ENCODE results near the gene LRRC25. TPM values are rescaled to one million over a fixed set of nuclear protein-coding genes. Genes with fewer than 3 reads are reported as not detected.
A peak's percentile ranks its signal among the peaks of the same experiment; 100 is the strongest.

Gene LRRC25
- total RNA-seq, 1 donor from 2014 or later: not detected

DNA sequence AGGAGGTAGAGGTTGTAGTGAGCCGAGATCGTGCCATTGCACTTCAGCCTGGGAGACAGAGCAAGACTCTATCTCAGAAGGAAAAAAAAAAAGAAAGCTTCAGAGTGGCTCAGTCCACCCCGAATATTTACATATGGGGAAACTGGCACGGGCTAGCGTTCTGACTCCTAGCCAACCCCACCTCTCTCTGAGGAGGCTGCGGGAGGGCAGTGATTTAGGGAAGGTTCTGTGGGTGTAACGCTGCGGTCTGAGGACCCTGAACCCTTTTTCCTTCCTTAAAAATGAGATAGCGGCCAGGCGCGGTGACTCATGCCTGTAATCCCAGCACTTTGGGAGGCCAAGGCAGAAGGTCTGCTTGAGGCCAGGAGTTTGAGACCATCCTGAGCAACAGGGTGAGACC, 5.0 kb downstream of the LRRC25 start:
- no peaks in the 10 kb centered on the region for H3K36me3 Mint-ChIP-seq
- peaks cover 4% of the 10 kb centered on the region for H3K27me3 Mint-ChIP-seq (ENCODE audit: low read depth)
- no peak overlapping the region for H3K27ac Mint-ChIP-seq
- peaks cover 4% of the 10 kb centered on the region for H3K4me1 Mint-ChIP-seq
- DNase-seq (ENCODE audit: low spot score in 2 of 2, unreplicated experiment in 2 of 2): no peak
- H3K9me3 Mint-ChIP-seq: no peaks in the 10 kb centered on the region
- TF ChIP-seq, protein P1, sequence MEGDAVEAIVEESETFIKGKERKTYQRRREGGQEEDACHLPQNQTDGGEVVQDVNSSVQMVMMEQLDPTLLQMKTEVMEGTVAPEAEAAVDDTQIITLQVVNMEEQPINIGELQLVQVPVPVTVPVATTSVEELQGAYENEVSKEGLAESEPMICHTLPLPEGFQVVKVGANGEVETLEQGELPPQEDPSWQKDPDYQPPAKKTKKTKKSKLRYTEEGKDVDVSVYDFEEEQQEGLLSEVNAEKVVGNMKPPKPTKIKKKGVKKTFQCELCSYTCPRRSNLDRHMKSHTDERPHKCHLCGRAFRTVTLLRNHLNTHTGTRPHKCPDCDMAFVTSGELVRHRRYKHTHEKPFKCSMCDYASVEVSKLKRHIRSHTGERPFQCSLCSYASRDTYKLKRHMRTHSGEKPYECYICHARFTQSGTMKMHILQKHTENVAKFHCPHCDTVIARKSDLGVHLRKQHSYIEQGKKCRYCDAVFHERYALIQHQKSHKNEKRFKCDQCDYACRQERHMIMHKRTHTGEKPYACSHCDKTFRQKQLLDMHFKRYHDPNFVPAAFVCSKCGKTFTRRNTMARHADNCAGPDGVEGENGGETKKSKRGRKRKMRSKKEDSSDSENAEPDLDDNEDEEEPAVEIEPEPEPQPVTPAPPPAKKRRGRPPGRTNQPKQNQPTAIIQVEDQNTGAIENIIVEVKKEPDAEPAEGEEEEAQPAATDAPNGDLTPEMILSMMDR (IDR thresholded peaks at IDR 0.05; ENCODE audit: unreplicated experiment): no peak
- no peak overlapping the region for H3K4me3 Mint-ChIP-seq

DNA sequence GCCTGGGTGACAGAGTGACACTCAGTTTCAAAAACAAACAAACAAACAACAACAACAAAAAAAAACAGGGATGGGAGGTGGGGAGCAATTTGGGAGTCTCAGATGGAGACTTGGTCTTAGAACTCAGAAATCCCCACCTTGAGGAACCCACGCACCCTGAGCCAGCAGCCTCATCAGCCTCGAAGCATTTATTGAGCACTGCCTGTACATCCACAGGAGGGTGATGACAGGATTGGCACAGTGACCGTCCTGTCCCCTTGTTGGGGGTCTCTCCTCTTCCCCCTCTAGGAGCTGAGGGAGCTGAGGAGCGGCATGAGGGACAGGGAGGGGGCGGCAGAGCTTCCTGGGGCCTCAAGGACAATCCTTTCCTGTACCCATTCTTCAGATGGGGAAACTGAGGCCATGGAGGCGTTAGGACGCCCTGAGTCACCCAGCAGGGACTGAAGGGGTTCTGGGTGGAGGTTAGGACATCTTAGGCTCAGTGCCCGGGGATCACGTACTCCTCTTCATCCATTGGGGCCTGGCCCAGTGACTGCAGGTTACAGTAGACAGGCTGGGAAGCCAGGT, 5.8 kb downstream of the LRRC25 start:
- Mint-ChIP-seq H3K27ac (no peak overlapping the region), H3K4me1 (peaks cover 4% of the 10 kb centered on the region), H3K4me3 (no peak overlapping the region), H3K27me3 (ENCODE audit: low read depth) (peaks cover 6% of the 10 kb centered on the region), H3K9me3 (no peaks in the 10 kb centered on the region), H3K36me3 (no peaks in the 10 kb centered on the region)
- DNase-seq (ENCODE audit: low spot score in 2 of 2, unreplicated experiment in 2 of 2): no peak
- TF ChIP-seq, protein P1 (IDR thresholded peaks at IDR 0.05; ENCODE audit: unreplicated experiment): no peak

DNA sequence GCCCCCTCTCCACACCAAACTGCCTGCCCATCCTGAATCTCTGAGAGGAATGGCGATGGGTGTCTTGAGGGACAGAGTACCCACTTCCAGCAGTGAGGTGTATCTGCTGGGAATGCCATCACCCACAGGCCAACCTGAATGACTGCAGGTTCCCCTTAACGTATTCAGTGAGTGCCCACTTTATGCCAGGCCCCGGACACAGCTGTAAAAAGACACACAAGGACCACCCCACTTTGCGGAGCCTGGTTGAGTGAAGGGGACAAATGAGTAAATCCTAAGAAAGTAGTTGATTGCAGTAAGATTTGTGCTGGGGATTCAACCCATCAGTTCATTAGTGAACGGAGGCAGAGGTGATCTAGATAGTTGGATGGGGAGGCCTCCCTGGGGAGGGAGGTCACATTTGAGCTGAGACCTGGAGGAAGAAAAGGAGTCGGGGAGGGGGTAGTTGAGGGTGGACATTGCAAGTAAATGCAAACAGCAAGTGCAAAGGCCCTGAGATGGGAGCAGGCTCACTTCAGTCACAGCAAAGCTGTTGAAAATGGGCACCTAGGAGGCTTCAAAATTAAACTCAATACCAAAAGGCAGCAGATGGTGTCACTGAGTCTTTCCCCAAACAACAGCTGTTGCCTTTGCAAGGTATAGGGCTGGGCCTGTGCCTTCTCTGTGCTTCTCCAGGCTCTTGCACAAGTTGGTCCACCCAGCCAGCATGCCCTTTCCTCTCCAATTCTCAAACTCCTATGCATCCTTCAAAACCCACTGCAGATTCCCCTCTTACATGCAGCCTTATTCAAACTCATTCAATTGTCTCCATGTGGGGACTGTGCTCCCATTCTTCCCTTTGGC, 7.1 kb downstream of the LRRC25 start:
- H3K4me3 Mint-ChIP-seq: no peak overlapping the region
- peaks cover 6% of the 10 kb centered on the region for H3K27me3 Mint-ChIP-seq (ENCODE audit: low read depth)
- no peaks in the 10 kb centered on the region for H3K36me3 Mint-ChIP-seq
- H3K9me3 Mint-ChIP-seq: no peaks in the 10 kb centered on the region
- H3K4me1 Mint-ChIP-seq: peaks cover 10% of the 10 kb centered on the region
- TF ChIP-seq, protein P1 (IDR thresholded peaks at IDR 0.05; ENCODE audit: unreplicated experiment): no peak
- no peak overlapping the region for H3K27ac Mint-ChIP-seq
- DNase-seq (ENCODE audit: low spot score in 2 of 2, unreplicated experiment in 2 of 2): no peak

DNA sequence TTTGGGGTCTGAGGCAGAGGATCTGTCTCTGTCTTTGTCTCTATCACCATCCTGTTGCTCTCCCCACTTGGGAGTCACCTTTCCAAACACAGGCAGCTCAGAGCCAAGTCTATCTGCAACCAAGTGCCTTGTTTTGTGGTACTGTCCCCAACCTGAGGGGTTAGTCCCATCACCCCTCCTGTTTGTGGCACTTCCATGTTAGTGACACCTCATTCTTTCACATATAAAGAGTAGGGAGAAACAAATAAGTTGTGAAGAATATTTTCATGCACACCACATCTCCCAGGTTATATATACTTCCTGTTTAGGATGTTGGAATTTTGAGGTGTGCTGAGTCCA, 7.7 kb downstream of the LRRC25 start:
- H3K36me3 Mint-ChIP-seq: no peaks in the 10 kb centered on the region
- no peaks in the 10 kb centered on the region for H3K9me3 Mint-ChIP-seq
- DNase-seq (ENCODE audit: low spot score in 2 of 2, unreplicated experiment in 2 of 2): no peak
- peaks cover 10% of the 10 kb centered on the region for H3K4me1 Mint-ChIP-seq
- H3K27ac Mint-ChIP-seq: no peak overlapping the region
- H3K4me3 Mint-ChIP-seq: no peak overlapping the region
- TF ChIP-seq, protein P1 (IDR thresholded peaks at IDR 0.05; ENCODE audit: unreplicated experiment): no peak
- peaks cover 6% of the 10 kb centered on the region for H3K27me3 Mint-ChIP-seq (ENCODE audit: low read depth)

DNA sequence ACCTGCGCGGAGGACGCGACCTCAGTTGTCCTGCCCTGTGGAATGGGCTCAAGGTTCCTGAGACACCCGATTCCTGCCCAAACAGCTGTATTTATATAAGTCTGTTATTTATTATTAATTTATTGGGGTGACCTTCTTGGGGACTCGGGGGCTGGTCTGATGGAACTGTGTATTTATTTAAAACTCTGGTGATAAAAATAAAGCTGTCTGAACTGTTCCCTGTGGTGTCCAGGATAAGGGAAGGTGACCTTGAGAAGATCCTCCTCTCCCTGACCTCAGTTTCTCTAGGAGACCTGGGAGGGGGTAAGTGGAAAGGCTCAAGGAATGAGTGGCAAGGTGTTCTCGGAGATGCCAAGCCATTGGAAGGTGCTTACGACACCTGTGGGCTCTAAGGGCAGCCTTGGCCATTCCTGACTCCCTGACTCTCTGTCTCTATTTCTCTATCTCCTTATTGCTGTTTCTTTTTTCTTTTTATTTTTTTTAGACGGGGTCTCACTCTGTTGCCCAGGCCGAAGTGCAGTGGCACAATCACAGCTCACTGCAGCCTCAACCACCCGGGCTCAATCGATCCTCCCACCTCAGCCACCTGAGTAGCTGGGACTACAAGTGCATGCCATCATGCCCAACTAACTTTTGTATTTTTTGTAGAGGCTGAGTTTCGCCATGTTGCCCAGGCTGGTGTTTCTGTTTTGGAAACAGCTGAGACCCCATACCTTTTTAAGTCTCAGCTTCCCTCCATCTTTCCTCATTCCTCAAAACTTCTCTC, 8.3 kb downstream of the LRRC25 start:
- TF ChIP-seq, protein P1 (IDR thresholded peaks at IDR 0.05; ENCODE audit: unreplicated experiment): no peak
- no peaks in the 10 kb centered on the region for H3K36me3 Mint-ChIP-seq
- DNase-seq (ENCODE audit: low spot score in 2 of 2, unreplicated experiment in 2 of 2): no peak
- H3K9me3 Mint-ChIP-seq: no peaks in the 10 kb centered on the region
- H3K27me3 Mint-ChIP-seq (ENCODE audit: low read depth): peaks cover 6% of the 10 kb centered on the region
- peaks cover 12% of the 10 kb centered on the region for H3K4me1 Mint-ChIP-seq
- H3K27ac Mint-ChIP-seq: no peak overlapping the region
- peak overlapping the region; percentile 20 for H3K4me3 Mint-ChIP-seq

Measured in mesothelial cell of epicardium (in vitro differentiated cells).